GM23338 (cell line): ENCODE data around the gene SESN3.

Experiments used
- EZH2 ChIP-seq: fragments of 200-600 bp; sonication (generic); IDR thresholded peaks from one replicate; pipeline ENCODE4 v1.8.0; 2017; ENCODE audit warnings: antibody characterized with exemption, mild to moderate bottlenecking, low read depth; ENCODE audit not compliant: unreplicated experiment
- EZH2phosphoT487 ChIP-seq: fragments of 200-600 bp; sonication (generic); IDR thresholded peaks from one replicate; pipeline ENCODE4 v1.8.1; 2018; ENCODE audit warnings: antibody characterized with exemption; ENCODE audit not compliant: unreplicated experiment
- JUNB ChIP-seq: IDR thresholded peaks from one replicate; pipeline ENCODE4 v1.6.1; 2016; ENCODE audit warnings: antibody characterized with exemption; ENCODE audit not compliant: unreplicated experiment
- POLR2AphosphoS5 ChIP-seq: IDR thresholded peaks from 2 replicates; pipeline ENCODE4 v1.6.1; 2016; ENCODE audit warnings: antibody characterized with exemption, low read depth
- REST ChIP-seq: IDR thresholded peaks from one replicate; pipeline ENCODE4 v1.6.1; 2018; ENCODE audit warnings: antibody characterized with exemption; ENCODE audit not compliant: unreplicated experiment
- TF ChIP-seq, protein P1 (sequence below), 2 experiments: fragments of 200-600 bp in 1 of 2; sonication (generic) in 1 of 2; conservative IDR thresholded peaks; 2 replicates each; pipeline versions ENCODE4 v1.5.1 to v1.6.1; 2016 to 2017; ENCODE audit warnings: antibody characterized with exemption in 2 of 2, low read depth in 2 of 2, mild to moderate bottlenecking in 2 of 2, moderate library complexity in 1 of 2

GRCh38 chr11:95241681-95242081, 10.7 kb upstream of the SESN3 start:
- TF ChIP-seq POLR2AphosphoS5 (no peak), EZH2 (no peak), EZH2phosphoT487 (no peak), REST (no peak), JUNB (no peak)
- TF ChIP-seq, protein P1, sequence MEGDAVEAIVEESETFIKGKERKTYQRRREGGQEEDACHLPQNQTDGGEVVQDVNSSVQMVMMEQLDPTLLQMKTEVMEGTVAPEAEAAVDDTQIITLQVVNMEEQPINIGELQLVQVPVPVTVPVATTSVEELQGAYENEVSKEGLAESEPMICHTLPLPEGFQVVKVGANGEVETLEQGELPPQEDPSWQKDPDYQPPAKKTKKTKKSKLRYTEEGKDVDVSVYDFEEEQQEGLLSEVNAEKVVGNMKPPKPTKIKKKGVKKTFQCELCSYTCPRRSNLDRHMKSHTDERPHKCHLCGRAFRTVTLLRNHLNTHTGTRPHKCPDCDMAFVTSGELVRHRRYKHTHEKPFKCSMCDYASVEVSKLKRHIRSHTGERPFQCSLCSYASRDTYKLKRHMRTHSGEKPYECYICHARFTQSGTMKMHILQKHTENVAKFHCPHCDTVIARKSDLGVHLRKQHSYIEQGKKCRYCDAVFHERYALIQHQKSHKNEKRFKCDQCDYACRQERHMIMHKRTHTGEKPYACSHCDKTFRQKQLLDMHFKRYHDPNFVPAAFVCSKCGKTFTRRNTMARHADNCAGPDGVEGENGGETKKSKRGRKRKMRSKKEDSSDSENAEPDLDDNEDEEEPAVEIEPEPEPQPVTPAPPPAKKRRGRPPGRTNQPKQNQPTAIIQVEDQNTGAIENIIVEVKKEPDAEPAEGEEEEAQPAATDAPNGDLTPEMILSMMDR (conservative IDR thresholded peaks at IDR 0.05; ENCODE audit: low read depth in 2 of 2): no peak
